ENCODE measurements around the gene DNMT3A. TPM values are rescaled to one million over a fixed set of nuclear protein-coding genes. Genes with fewer than 3 reads are reported as not detected.

DNMT3A gene
- total and polyA plus RNA-seq, 2 donors (not counting 1 experiment from before 2014, with no cell fraction given), result 8.9 to 24.5 TPM

DNA sequence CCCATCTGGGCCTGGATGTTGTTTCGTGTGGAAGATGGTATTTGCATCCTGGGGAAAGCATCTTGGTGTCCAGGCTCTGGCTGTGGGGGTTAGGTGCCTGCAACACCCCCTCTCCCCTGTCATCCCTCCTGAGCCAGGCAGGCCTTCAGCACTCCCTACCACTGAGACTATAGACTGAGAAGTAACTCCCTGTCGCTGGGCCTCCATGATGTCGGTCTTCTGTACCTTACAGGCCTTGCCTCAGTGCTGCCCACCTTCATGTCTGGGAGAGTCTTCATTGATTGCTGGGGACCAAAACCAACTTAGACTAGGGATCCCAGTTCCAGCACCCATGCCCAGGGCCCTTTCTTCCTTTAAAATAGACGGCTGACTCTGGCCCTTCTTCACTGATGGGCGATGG is 33.1 kb upstream of the DNMT3A start:
- no peaks in the 10 kb centered on the region for H3K27me3 Mint-ChIP-seq
- Histone ChIP-seq H4K20me1 (ENCODE audit: control insufficient read depth, insufficient read depth, low read length, poor library complexity, severe bottlenecking) (no peaks in the 10 kb centered on the region), H3K4me2 (replicated peaks; ENCODE audit: low read depth, low read length, poor library complexity, severe bottlenecking) (no peak overlapping the region), H2AFZ (ENCODE audit: insufficient read depth, low read depth, low read length, poor library complexity, severe bottlenecking) (no peak overlapping the region), H3K9me3 (ENCODE audit: control extremely low read depth in 1 of 3, control insufficient read depth in 2 of 3, insufficient read depth in 1 of 3, low read length in 2 of 3) (peaks cover 0 to 7% (median 0%) of the 10 kb centered on the region in 3 donors), H3K4me3 (ENCODE audit: control extremely low read depth in 1 of 5, extremely low read depth in 1 of 5, insufficient read depth in 1 of 5, low read depth in 2 of 5, low read length in 4 of 5) (no peak overlapping the region), H3K36me3 (replicated peaks in 1 of 2; ENCODE audit: control extremely low read depth in 1 of 2, control insufficient read depth in 1 of 2, extremely low read depth in 1 of 2, insufficient read depth in 2 of 2, low read length in 1 of 2) (no peaks in the 10 kb centered on the region), H3K4me1 (ENCODE audit: control insufficient read depth in 2 of 2, insufficient read depth in 2 of 2, low read length in 2 of 2) (peaks cover 31 to 41% of the 10 kb centered on the region in 2 donors), H3K79me2 (ENCODE audit: control insufficient read depth, insufficient read depth, low read length) (peaks cover 5% of the 10 kb centered on the region), H3K27me3 (replicated peaks in 1 of 4; ENCODE audit: control extremely low read depth in 1 of 4, control insufficient read depth in 3 of 4, insufficient read depth in 4 of 4, low read length in 3 of 4) (no peaks in the 10 kb centered on the region), H3K27ac (ENCODE audit: low read length in 2 of 2) (no peak overlapping the region), H3K9ac (ENCODE audit: low read length) (no peak overlapping the region)
- no peaks in the 10 kb centered on the region for H3K9me3 Mint-ChIP-seq (ENCODE audit: insufficient read depth)
- WGBS (ENCODE audit: insufficient coverage), result 100% methylated on average over 4 of the region's 5 CpGs
- H3K4me1 Mint-ChIP-seq, result peaks cover 31% of the 10 kb centered on the region
- intact Hi-C loops (cut with micrococcal nuclease), result no loop called here
- ATAC-seq (ENCODE audit: low read depth), result no peak
- no peak for TF ChIP-seq EZH2 (IDR thresholded peaks at IDR 0.05; ENCODE audit: borderline replicate concordance, insufficient read depth, low read depth, low read length, poor library complexity, severe bottlenecking)
- TF ChIP-seq, protein P1, sequence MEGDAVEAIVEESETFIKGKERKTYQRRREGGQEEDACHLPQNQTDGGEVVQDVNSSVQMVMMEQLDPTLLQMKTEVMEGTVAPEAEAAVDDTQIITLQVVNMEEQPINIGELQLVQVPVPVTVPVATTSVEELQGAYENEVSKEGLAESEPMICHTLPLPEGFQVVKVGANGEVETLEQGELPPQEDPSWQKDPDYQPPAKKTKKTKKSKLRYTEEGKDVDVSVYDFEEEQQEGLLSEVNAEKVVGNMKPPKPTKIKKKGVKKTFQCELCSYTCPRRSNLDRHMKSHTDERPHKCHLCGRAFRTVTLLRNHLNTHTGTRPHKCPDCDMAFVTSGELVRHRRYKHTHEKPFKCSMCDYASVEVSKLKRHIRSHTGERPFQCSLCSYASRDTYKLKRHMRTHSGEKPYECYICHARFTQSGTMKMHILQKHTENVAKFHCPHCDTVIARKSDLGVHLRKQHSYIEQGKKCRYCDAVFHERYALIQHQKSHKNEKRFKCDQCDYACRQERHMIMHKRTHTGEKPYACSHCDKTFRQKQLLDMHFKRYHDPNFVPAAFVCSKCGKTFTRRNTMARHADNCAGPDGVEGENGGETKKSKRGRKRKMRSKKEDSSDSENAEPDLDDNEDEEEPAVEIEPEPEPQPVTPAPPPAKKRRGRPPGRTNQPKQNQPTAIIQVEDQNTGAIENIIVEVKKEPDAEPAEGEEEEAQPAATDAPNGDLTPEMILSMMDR (IDR thresholded peaks at IDR 0.05), result no peak
- ChIA-PET CTCF (interaction anchor here (0.7 to 4.3 kb wide), 5 partner anchors 11 to 54 kb away, joined by 3 to 109 read pairs (median 4); no protein-coding TSS in a partner anchor), POLR2A (interaction anchor here (0.6 to 2.6 kb wide), 2 partner anchors 12 to 21 kb away, joined by 9 to 28 read pairs; no protein-coding TSS in a partner anchor)
- H3K27ac Mint-ChIP-seq, result no peak overlapping the region
- H3K4me3 Mint-ChIP-seq, result no peak overlapping the region
- DNase-seq, result no peak

DNA sequence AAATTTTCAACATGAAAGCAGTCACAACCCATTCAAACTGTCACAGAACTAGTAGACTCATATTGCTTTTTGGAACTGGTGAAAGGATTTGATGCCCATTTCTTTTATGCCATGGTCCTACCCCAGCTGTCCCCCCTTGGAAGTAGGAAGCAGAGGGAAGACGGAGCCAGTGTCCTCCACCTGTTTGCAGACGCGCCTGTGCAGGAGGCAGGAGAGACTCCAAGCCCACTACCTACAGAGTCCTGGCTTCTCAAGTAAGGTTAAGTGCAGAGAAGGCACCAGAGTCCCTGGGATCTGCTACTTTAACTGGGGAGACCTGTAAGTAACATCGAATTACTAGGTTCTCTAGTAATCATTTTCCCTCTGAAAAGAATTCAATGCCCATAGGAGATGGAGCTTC is 32.7 kb upstream of the DNMT3A start:
- H4K20me1 ChIP-seq (ENCODE audit: control insufficient read depth, insufficient read depth, low read length, poor library complexity, severe bottlenecking), result no peaks in the 10 kb centered on the region
- H3K4me1 Mint-ChIP-seq, result peaks cover 31% of the 10 kb centered on the region
- no peak overlapping the region for H3K27ac Mint-ChIP-seq
- intact Hi-C loops (cut with micrococcal nuclease), result no loop called here
- no peak overlapping the region for H3K27ac ChIP-seq (ENCODE audit: low read length in 2 of 2)
- H3K79me2 ChIP-seq (ENCODE audit: control insufficient read depth, insufficient read depth, low read length), result peaks cover 5% of the 10 kb centered on the region
- ATAC-seq (ENCODE audit: low read depth), result no peak
- no peak overlapping the region for H2AFZ ChIP-seq (ENCODE audit: insufficient read depth, low read depth, low read length, poor library complexity, severe bottlenecking)
- WGBS (ENCODE audit: insufficient coverage), result 100% methylated on average over 3 of the region's 4 CpGs
- H3K27me3 Mint-ChIP-seq, result no peaks in the 10 kb centered on the region
- H3K4me2 ChIP-seq (replicated peaks; ENCODE audit: low read depth, low read length, poor library complexity, severe bottlenecking), result no peak overlapping the region
- H3K9me3 Mint-ChIP-seq (ENCODE audit: insufficient read depth), result no peaks in the 10 kb centered on the region
- no peak overlapping the region for H3K4me3 Mint-ChIP-seq
- no peaks in the 10 kb centered on the region for H3K27me3 ChIP-seq (replicated peaks in 1 of 4; ENCODE audit: control extremely low read depth in 1 of 4, control insufficient read depth in 3 of 4, insufficient read depth in 4 of 4, low read length in 3 of 4)
- peaks cover 0 to 7% (median 0%) of the 10 kb centered on the region in 3 donors for H3K9me3 ChIP-seq (ENCODE audit: control extremely low read depth in 1 of 3, control insufficient read depth in 2 of 3, insufficient read depth in 1 of 3, low read length in 2 of 3)
- DNase-seq, result peak; percentile 6
- TF ChIP-seq, protein P1 (IDR thresholded peaks at IDR 0.05), result no peak
- TF ChIP-seq EZH2 (IDR thresholded peaks at IDR 0.05; ENCODE audit: borderline replicate concordance, insufficient read depth, low read depth, low read length, poor library complexity, severe bottlenecking), result no peak
- H3K36me3 ChIP-seq (replicated peaks in 1 of 2; ENCODE audit: control extremely low read depth in 1 of 2, control insufficient read depth in 1 of 2, extremely low read depth in 1 of 2, insufficient read depth in 2 of 2, low read length in 1 of 2), result no peaks in the 10 kb centered on the region
- H3K9ac ChIP-seq (ENCODE audit: low read length), result no peak overlapping the region
- H3K4me1 ChIP-seq (ENCODE audit: control insufficient read depth in 2 of 2, insufficient read depth in 2 of 2, low read length in 2 of 2), result peaks cover 31 to 38% of the 10 kb centered on the region in 2 donors
- no peak overlapping the region for H3K4me3 ChIP-seq (ENCODE audit: control extremely low read depth in 1 of 5, extremely low read depth in 1 of 5, insufficient read depth in 1 of 5, low read depth in 2 of 5, low read length in 4 of 5)
- CTCF ChIA-PET, result interaction anchor here (0.7 to 3.8 kb wide), 3 partner anchors 12 to 55 kb away, joined by 3 to 30 read pairs (median 16); no protein-coding TSS in a partner anchor
- POLR2A ChIA-PET, result interaction anchor here (0.6 kb wide), 1 partner anchor 21 kb away, joined by 9 read pairs; no protein-coding TSS in a partner anchor

Data from B cell (primary cell).